ENCODE data around the gene FLT1.

DNA sequence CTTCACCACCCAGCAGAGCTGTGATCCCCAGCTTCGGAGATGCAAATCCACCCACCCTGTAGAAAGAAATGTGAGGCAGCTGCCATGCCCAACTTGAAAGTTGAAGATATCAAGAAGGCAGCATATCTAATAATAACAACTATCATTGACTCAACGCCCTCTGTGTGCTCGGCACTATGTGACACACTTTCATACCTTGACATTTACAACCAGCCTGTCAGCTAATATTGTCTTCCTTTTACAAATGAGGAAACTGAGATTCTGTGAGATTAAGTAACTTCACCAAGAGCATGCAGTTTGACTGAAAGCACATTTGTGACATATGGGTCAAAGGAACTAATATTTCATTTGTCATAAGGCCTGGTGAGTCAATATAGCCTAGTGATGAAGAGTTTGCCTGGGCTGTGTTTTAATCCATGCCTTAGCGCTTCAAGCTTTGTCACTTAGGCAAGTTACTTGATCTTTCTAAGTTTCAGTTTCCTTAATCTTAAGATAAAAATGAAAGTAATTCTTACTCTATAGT, 137.0 kb downstream of the FLT1 start:
- TF ChIP-seq, protein P1, sequence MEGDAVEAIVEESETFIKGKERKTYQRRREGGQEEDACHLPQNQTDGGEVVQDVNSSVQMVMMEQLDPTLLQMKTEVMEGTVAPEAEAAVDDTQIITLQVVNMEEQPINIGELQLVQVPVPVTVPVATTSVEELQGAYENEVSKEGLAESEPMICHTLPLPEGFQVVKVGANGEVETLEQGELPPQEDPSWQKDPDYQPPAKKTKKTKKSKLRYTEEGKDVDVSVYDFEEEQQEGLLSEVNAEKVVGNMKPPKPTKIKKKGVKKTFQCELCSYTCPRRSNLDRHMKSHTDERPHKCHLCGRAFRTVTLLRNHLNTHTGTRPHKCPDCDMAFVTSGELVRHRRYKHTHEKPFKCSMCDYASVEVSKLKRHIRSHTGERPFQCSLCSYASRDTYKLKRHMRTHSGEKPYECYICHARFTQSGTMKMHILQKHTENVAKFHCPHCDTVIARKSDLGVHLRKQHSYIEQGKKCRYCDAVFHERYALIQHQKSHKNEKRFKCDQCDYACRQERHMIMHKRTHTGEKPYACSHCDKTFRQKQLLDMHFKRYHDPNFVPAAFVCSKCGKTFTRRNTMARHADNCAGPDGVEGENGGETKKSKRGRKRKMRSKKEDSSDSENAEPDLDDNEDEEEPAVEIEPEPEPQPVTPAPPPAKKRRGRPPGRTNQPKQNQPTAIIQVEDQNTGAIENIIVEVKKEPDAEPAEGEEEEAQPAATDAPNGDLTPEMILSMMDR (conservative IDR thresholded peaks at IDR 0.05; ENCODE audit: low read length), result no peak
- TF ChIP-seq EZH2phosphoT487 (IDR thresholded peaks at IDR 0.05; ENCODE audit: borderline replicate concordance, low read depth, low read length), result no peak

Measured in OCI-LY7 (cell line).